PC-3 (cell line): ENCODE measurements around the gene MPZL1. TPM values are rescaled to one million over a fixed set of nuclear protein-coding genes. Genes with fewer than 3 reads are reported as not detected.
A peak's percentile ranks its signal among the peaks of the same experiment; 100 is the strongest.

ENCODE experiments used
- ATAC-seq: fragments of 200-7000 bp; cut with Tn5 transposase; 2 replicates; pipeline ENCODE4 v1.9.1; 2020; ENCODE audit warnings: mild to moderate bottlenecking, moderate library complexity
- BruUV-seq: library from RNA; stranded (reverse); fragments of 400-500 nt; replicated peaks from 2 replicates; lab custom pipeline; 2021; lab: Mats Ljungman, UMichigan
- CTCF ChIA-PET: fragments of 300-600 bp; sonication (Branson Sonifier 250); formaldehyde crosslinking; loops from one replicate; lab custom pipeline; 2022; ENCODE audit warnings: antibody characterized with exemption; lab: Charles Lee
- POLR2A ChIA-PET: fragments of 300-600 bp; sonication (Branson Sonifier 250); formaldehyde crosslinking; loops from one replicate; lab custom pipeline; 2022; ENCODE audit warnings: antibody characterized with exemption; ENCODE audit not compliant: unreplicated experiment; lab: Charles Lee
- DNase-seq: peaks from one replicate; pipeline ENCODE4 v3.0.0-alpha.2; 2015
- H2AFZ ChIP-seq: fragments of 300-600 bp; sonication (generic); 2 replicates; pipeline ENCODE4 v1.6.0; 2016; ENCODE audit warnings: antibody characterized with exemption, low read length
- H3F3A ChIP-seq: fragments of 300-600 bp; sonication (generic); one replicate; pipeline ENCODE4 v1.6.0; 2017; ENCODE audit warnings: antibody characterized with exemption, low read length, control low read depth, mild to moderate bottlenecking; ENCODE audit not compliant: unreplicated experiment
- H3K27ac ChIP-seq: fragments of 300-600 bp; sonication (generic); 2 replicates; pipeline ENCODE4 v1.5.1; 2016; ENCODE audit warnings: mild to moderate bottlenecking, low read length
- H3K27me3 ChIP-seq: fragments of 300-600 bp; sonication (generic); 2 replicates; pipeline ENCODE4 v1.6.1; 2016; ENCODE audit warnings: low read length, mixed read lengths
- H3K36me3 ChIP-seq: fragments of 300-600 bp; sonication (generic); 2 replicates; pipeline ENCODE4 v1.6.1; 2016; ENCODE audit warnings: low read depth, mixed run types, low read length, mixed read lengths
- H3K4me1 ChIP-seq: fragments of 300-600 bp; sonication (generic); 2 replicates; pipeline ENCODE4 v1.5.1; 2016; ENCODE audit warnings: low read length; ENCODE audit not compliant: insufficient read depth
- H3K4me2 ChIP-seq: fragments of 300-600 bp; sonication (generic); 2 replicates; pipeline ENCODE4 v1.6.0; 2016; ENCODE audit warnings: low read length
- H3K4me3 ChIP-seq: fragments of 300-600 bp; sonication (generic); 2 replicates; pipeline ENCODE4 v1.5.1; 2016; ENCODE audit warnings: mild to moderate bottlenecking, low read length, mixed read lengths
- H3K79me2 ChIP-seq: fragments of 300-600 bp; sonication (generic); 2 replicates; pipeline ENCODE4 v1.6.1; 2017; ENCODE audit warnings: low read length, mixed read lengths
- H3K9ac ChIP-seq: fragments of 300-600 bp; sonication (generic); 2 replicates; pipeline ENCODE4 v1.6.0; 2016; ENCODE audit warnings: mild to moderate bottlenecking, low read length
- H3K9me2 ChIP-seq: fragments of 300-600 bp; sonication (generic); replicated peaks from 2 replicates; pipeline ENCODE4 v1.6.1; 2016; ENCODE audit warnings: mixed run types, low read length, mixed read lengths
- H3K9me3 ChIP-seq: fragments of 300-600 bp; sonication (generic); 2 replicates; pipeline ENCODE4 v1.6.1; 2016; ENCODE audit warnings: low read length, mixed read lengths
- H4K20me1 ChIP-seq: fragments of 300-600 bp; sonication (generic); 2 replicates; pipeline ENCODE4 v1.6.1; 2016; ENCODE audit warnings: low read length, mixed read lengths
- EZH2 ChIP-seq: fragments of 300-600 bp; sonication (generic); IDR thresholded peaks from one replicate; pipeline ENCODE4 v1.6.1; 2017; ENCODE audit warnings: antibody characterized with exemption, mild to moderate bottlenecking, low read length; ENCODE audit not compliant: unreplicated experiment
- EZH2phosphoT487 ChIP-seq: fragments of 300-600 bp; sonication (generic); IDR thresholded peaks from 2 replicates; pipeline ENCODE4 v1.6.1; 2018; ENCODE audit warnings: mild to moderate bottlenecking, antibody characterized with exemption, low read length, borderline replicate concordance
- intact Hi-C: fragments of 100-400 bp; cut with micrococcal nuclease; formaldehyde crosslinking; loops from 2 replicates; pipeline ENCODE4 v1.9.0; 2023
- total RNA-seq: library from RNA; depleted of rRNA; stranded (reverse); fragments of >200 nt; gene quantifications from 2 replicates; pipeline ENCODE4 v1.2.3, GENCODE V29; 2014
- TF ChIP-seq, protein P1 (sequence below): fragments of 300-600 bp; sonication (generic); conservative IDR thresholded peaks from 2 replicates; pipeline ENCODE4 v1.5.1; 2017; ENCODE audit warnings: antibody characterized with exemption, low read depth, mild to moderate bottlenecking, low read length

Gene MPZL1
- total RNA-seq, 1 experiment from 2014 or later = 86.5 TPM

DNA sequence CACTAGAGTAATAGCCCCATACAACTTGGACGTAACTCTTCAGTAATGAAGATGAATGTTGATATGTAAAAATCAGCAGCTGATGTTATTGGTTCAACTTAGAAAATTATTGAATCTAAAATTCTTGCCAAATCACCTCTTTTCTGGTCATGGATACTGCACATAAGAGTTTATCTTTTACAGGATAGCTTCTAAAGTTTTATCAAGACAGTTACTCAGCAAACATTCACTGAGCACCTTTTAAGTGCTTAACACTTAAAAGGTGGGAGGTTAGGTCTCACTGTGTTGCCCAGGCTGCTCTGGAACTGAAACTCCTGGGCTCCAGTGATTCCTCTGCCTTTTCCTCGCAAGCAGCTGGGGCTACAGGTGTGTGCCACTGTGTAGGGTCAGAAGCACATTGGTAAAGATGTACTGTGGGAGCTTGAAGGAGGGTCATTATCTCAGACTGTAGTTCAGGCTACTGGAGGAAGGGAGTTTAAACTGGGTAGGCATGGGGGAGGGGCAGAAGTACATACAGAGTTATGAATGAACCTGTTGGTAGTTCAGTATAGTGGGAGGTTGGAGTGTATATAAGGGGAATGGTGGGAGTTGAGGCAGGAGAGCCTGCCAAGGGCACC, 2.0 kb downstream of the MPZL1 start:
- H3F3A ChIP-seq = no peaks in the 10 kb centered on the region
- no peak overlapping the region for H3K27ac ChIP-seq
- ChIA-PET CTCF (no interaction called here), POLR2A (no interaction called here)
- H3K9me2 ChIP-seq = no peaks in the 10 kb centered on the region
- H3K4me3 ChIP-seq = peak overlapping the region; percentile 76
- peaks cover 31% of the 10 kb centered on the region for H4K20me1 ChIP-seq
- H3K79me2 ChIP-seq = peaks cover 64% of the 10 kb centered on the region
- peak overlapping the region; percentile 87 for H3K4me2 ChIP-seq
- TF ChIP-seq EZH2 (no peak), EZH2phosphoT487 (no peak)
- TF ChIP-seq, protein P1, sequence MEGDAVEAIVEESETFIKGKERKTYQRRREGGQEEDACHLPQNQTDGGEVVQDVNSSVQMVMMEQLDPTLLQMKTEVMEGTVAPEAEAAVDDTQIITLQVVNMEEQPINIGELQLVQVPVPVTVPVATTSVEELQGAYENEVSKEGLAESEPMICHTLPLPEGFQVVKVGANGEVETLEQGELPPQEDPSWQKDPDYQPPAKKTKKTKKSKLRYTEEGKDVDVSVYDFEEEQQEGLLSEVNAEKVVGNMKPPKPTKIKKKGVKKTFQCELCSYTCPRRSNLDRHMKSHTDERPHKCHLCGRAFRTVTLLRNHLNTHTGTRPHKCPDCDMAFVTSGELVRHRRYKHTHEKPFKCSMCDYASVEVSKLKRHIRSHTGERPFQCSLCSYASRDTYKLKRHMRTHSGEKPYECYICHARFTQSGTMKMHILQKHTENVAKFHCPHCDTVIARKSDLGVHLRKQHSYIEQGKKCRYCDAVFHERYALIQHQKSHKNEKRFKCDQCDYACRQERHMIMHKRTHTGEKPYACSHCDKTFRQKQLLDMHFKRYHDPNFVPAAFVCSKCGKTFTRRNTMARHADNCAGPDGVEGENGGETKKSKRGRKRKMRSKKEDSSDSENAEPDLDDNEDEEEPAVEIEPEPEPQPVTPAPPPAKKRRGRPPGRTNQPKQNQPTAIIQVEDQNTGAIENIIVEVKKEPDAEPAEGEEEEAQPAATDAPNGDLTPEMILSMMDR = no peak
- no peaks in the 10 kb centered on the region for H3K9me3 ChIP-seq
- intact Hi-C loops = no loop called here
- BruUV-seq = no TSS peak
- no peaks in the 10 kb centered on the region for H3K36me3 ChIP-seq
- no peak for ATAC-seq
- H3K27me3 ChIP-seq = no peaks in the 10 kb centered on the region
- H3K9ac ChIP-seq = no peak overlapping the region
- peaks cover 21% of the 10 kb centered on the region for H3K4me1 ChIP-seq
- no peak for DNase-seq
- no peak overlapping the region for H2AFZ ChIP-seq

DNA sequence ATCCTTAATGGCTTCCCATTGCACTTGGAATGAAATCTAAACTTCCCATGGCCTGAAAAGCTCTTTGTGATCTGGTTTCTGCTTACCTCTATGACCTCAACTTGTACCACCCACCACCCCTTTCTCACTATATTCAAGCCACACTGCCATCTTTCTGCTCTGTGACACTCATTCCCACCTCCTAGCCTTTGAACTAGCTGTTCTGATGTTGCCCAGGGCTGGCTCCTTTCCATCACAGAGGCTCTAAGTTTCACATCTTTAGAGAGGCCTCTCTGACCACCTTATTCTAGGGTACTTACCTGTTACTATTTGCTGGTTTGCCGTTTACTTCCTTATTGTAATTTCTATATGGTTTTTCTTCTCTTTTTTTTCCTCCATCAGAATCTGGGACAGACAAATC, 4.2 kb downstream of the MPZL1 start:
- Histone ChIP-seq H3K9ac (no peak overlapping the region), H3K9me2 (no peaks in the 10 kb centered on the region), H2AFZ (no peak overlapping the region), H3K4me1 (peaks cover 17% of the 10 kb centered on the region), H3K27me3 (no peaks in the 10 kb centered on the region), H4K20me1 (peaks cover 31% of the 10 kb centered on the region), H3K79me2 (peaks cover 86% of the 10 kb centered on the region), H3K4me2 (no peak overlapping the region), H3K27ac (no peak overlapping the region), H3F3A (no peaks in the 10 kb centered on the region), H3K36me3 (peaks cover 9% of the 10 kb centered on the region; the same call in 1 of the 2 replicates), H3K9me3 (no peaks in the 10 kb centered on the region), H3K4me3 (no peak overlapping the region)
- ChIA-PET POLR2A (no interaction called here), CTCF (interaction anchor here (0.6 kb wide), 1 partner anchor 9 kb away, joined by 6 read pairs; no protein-coding TSS in a partner anchor)
- intact Hi-C loops = no loop called here
- BruUV-seq = no TSS peak
- TF ChIP-seq EZH2 (no peak), EZH2phosphoT487 (no peak)
- TF ChIP-seq, protein P1 = no peak
- no peak for DNase-seq
- no peak for ATAC-seq

DNA sequence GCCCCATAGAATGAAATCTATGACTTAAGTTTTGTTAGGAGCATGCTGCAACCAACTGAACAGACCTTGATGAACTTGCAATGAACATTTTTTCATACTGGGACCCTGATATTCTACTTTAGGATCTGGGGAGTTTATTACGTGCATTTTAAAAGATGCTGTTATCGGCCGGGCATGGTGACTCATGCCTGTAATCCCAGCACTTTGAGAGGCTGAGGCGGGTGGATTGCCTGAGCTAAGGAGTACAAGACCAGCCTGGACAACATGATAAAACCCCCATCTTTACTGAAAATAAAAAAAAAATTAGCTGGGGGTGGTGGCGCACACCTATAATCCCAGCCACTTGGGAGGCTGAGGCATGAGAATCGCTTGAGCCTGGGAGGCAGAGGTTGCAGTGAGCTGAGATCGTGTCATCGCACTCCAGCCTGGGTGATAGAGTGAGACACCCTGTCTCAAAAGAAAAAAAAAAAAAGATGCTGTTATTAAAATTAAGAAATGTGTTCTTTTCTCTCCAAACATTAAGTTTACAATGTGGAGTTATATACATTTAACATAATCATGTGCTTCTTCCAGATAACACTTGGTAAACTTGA, 7.1 kb downstream of the MPZL1 start:
- intact Hi-C loops = no loop called here
- CTCF ChIA-PET = no interaction called here

More for the DNA sequence above, 7.1 kb downstream of the MPZL1 start:
- Histone ChIP-seq H3K4me3 (no peak overlapping the region), H3K79me2 (peaks cover 88% of the 10 kb centered on the region), H3K9ac (no peak overlapping the region), H3K27ac (no peak overlapping the region), H4K20me1 (peaks cover 21% of the 10 kb centered on the region), H3K36me3 (peaks cover 11% of the 10 kb centered on the region; the same call in 1 of the 2 replicates), H2AFZ (no peak overlapping the region), H3K4me2 (no peak overlapping the region), H3K4me1 (peaks cover 6% of the 10 kb centered on the region), H3K9me2 (no peaks in the 10 kb centered on the region), H3K9me3 (no peaks in the 10 kb centered on the region), H3K27me3 (no peaks in the 10 kb centered on the region), H3F3A (no peaks in the 10 kb centered on the region)
- TF ChIP-seq, protein P1 = no peak
- TF ChIP-seq EZH2 = no peak
- no peak for TF ChIP-seq EZH2phosphoT487
- DNase-seq (no peak), ATAC-seq (no peak)
- POLR2A ChIA-PET = no interaction called here
- BruUV-seq = no TSS peak
